ENCODE results near the gene ICAM1.

The ICAM1 gene

DNA sequence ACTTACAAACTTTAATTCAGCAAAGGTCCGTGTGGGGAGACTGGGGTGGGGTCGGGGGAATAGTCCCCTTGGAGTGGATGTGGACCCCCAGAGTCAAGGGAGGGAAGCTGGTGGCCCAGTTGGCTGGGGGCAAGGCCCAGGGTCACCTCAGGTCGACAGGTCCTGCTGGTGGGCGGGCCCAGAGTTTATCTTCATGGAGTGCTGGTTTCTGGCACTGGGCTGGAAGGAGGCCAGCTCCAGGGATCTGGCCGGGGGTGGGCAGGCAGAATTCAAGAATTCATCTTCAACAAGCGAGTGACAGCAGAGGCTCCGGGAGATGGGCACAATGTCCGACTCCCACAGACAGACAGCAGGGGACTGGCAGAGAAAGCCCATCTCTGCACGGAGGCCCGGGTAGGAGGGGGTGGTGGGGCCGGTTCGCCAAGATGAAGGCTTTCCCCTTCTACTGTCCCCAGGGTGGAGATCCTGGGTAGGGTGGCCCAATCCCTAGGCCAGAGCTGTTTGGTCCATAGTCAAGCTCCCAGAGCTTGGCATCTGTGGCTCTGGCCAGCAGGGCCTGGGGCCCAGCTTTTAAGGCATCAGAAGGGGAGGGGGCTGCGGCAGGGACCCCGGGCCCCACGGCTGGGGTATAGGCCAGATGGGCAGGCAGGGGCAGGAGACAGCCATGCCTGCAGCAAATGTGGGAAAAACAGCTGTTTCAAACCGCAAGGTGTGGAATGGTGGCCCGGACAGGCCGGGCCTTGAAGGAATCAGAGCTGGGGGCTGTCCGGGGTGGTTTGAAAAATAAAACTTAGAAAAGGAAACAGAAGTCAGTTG lies 45.5 kb downstream of the ICAM1 start:
- peak overlapping the region; percentile 90 for H3K4me3 ChIP-seq (ENCODE audit: low read length)
- no peak for DNase-seq (ENCODE audit: low read depth, low spot score)

DNA sequence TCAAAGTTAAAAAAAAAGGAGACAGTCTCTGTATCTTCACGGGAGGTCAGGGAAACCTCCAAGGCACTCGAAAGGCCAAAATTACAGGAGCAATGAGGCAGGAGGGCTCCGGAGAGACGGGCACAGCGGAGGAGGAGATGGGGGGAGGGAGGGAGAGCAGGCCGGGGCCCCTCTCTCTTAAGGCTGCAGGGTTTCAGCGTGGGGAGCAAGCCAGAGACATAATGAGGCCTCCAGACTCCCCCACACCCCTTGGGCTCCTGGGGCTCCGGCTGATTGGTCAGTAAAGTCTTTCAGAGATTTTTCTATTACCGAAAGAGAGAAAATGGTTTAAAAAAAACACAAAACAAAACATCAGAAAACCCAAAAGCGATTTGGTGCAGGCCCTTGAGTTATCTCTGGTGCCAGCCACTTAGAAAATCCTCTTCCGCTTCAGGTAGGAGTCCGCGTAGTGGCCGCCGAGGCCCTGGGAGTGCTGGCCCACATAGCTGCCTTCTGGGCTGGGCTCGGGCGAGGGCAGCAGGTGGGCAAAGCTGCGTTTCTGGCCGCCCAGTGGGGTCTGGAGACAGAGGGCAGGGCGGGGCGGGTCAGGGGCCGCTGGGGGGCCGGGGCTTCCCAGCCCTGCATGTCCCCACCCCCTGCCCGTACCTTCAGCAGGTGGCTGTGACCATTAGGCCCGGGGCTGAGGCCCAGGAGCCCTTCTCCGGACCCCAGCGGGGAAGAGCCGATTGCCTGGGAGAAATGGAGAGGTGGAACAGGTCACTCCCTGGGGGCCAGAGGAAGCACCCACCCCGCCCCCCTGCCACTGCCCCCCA lies 46.3 kb downstream of the ICAM1 start:
- no peak for DNase-seq (ENCODE audit: low read depth, low spot score)
- no peak overlapping the region for H3K4me3 ChIP-seq (ENCODE audit: low read length)

DNA sequence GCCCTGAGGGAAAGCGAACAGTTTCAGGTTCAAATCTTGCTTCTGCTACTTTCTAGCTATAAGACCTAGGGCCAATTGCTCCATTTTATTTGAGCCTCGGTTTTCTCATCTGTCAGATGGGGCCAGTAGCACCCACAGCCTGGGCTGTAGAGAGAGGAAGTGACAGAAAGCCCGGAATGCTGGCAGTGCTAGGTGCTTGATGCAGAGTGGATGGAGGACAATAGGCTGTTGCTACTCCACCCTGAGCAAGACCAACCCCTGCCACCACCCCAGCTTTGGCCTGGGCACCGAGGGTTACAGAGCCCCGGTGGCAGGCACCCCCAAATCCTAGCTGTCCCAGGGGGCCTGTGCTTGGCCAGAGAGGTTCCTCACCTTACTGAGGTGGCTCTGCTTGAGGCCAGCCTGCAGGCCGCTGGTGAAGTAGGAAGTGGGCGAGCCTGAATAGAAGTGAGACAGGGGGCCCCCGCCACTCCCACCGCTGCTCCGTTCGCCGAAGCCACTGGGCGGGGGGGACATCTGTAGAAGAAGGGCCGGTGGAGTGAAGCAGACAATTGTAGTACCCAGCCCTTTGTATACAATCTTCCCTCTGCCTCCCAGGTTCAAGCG lies 47.0 kb downstream of the ICAM1 start:
- DNase-seq (ENCODE audit: low read depth, low spot score): no peak
- no peak overlapping the region for H3K4me3 ChIP-seq (ENCODE audit: low read length)

DNA sequence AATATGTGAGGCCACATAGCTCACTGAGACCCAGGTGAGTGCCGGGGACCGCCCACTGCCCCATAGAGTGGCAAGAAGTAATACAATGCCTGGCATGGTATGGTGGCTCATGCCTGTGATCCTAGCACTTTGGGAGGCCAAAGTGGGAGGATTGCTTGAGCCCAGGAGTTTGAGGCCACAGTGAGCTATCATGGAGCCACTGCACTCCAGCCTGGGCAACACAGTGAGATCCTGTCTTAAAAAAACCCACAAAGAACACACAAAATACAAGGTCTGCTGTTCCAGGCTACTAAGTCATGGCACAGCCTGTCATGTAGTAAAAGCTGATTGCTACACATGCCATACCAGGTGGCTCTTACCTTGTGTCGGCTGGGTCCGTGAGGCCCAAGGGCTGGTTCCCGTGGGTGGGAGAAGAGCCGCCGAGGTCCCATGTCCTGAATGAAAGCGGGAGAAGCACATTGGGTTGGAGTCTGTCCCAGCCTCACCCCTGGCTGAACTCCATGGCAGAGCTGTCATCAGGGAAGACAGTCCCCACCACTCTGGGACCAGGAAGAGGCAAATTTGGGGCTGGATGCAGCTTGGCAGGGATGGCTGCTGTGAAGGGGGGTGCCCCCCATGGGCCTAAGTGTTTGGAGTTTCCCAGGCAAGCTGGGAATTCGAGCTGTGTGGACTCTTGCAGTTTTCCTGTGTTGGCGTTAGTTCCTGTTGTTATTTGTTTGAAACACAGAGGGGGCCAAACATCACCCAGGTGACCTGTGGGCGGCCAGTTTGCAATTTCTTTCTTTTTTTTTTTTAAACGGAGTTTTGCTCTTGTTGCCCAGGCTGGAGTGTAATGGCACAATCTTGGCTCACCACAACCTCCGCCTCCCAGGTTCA lies 48.1 kb downstream of the ICAM1 start:
- no peak overlapping the region for H3K4me3 ChIP-seq (ENCODE audit: low read length)
- no peak for DNase-seq (ENCODE audit: low read depth, low spot score)

DNA sequence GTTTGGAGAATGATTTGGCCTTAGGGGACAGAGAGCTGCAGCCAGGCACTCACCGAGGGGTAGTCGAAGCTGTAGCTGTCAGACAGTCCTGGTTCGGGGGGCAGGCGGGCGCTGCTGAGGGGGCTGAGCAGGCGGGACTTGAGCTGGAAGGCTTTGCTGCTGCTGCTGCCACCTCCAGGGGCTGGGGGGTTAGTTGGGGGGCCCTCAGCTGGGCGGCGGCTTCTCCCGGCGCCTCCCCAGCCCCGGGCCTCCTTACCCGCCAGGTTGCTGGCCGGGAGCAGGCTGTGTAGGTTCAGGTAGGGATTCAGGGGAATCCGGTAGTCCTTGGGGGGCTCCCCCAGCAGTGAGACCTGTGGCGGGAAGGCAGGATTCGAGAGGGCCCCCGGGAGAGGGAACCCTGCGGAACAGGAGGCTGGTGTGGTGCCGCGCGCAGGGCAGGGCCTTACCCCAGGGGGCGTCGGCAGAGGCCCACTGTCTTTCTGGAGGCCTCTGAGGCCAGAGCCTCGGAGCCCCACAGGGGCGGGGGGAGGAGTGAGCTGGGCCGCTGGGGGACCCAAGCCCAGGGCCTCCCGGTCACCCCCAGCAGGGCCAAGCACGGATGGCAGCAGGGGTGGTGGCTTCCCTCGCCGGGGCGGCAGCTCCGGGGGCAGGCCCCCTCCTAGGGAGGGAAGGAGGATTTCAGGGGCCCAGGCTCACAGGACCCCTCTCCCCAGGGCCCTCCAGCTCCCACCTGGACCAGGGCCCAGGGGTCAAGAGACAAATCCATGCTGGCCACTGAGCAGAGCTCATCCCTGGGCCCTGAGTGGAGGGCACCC lies 49.9 kb downstream of the ICAM1 start:
- no peak overlapping the region for H3K4me3 ChIP-seq (ENCODE audit: low read length)
- DNase-seq (ENCODE audit: low read depth, low spot score): no peak

DNA sequence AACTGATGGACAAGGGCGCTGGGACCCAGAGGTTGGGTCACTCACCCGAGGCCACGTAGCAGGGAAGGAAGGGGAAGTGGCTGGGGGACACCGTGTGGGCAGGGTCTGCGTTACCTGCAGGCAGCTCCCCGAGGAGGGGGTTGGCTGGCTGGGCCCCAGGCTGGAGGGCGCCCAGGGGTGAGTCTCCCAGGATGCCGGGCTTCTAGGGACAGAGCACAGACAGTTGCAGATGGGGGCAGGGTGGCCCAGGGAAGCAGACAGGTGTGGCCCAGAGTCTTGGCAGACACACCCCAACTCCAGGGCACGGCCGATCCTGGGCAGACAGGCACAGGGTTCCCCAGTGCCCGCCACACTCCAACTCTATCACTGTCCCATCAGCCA lies 50.5 kb downstream of the ICAM1 start:
- no peak for DNase-seq (ENCODE audit: low read depth, low spot score)
- H3K4me3 ChIP-seq (ENCODE audit: low read length): no peak overlapping the region

DNA sequence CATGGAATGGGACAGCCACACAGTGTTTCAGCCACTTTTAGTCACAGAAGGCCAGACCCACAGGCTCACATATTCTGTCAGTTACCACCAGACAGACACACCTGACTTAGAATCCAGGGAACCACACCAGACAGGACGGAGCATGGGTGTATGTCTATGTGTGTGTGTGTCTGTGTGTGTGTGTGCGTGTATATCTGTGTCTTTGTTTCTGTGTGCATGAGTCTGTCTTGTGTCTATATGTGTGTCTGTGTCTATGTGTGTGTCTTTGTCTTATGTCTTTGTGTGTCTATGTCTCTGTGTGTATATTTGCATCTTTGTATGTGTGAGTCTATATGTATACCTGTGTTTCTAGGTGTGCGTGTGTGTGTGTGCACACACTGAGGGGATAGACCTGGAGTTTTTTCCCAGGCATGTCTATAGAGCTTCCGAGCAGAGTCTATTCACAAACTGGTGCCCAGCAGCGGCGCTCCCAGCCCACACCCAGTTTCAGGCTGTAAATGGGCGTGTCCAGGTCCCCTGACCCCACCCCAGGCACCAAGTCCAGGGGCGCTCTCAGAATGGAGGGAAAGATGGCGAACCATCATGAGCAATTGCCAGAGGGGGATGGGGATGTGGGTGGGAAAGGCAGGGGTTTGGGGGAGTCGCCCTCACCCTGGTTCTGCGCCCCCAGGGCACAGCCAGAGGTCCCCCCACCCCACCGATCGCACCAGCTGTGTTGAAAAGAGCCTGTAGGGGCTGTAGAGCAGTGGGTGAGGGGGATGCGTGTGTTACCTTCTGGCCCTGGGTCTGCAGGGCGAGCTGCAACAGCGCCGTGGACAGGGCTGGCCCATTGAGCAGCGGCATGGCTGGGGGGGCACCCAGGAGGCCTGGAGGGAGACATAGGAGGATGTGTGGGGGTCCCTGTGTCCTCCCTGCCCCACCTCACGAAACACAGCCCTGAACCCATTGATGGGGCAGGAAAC lies 51.2 kb downstream of the ICAM1 start:
- no peak for DNase-seq (ENCODE audit: low read depth, low spot score)
- no peak overlapping the region for H3K4me3 ChIP-seq (ENCODE audit: low read length)

DNA sequence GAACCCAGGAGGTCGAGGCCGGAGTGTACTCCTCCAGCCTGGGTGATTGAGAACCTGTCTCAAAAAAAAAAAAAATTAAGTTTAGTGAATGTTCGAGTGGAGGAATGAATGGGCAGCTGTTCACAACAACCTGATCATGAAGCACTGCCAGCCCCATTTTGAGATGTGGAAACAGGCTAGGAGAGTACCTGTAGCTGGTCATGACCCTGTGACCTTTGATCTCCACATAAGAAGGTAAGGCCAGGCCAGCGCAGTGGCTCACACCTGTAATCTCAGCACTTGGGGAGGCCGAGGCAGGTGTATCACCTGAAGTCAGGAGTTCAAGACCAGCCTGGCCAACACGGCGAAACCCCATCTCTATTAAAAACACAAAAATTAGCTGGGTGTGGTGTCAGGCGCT lies 54.8 kb downstream of the ICAM1 start:
- no peak for DNase-seq (ENCODE audit: low read depth, low spot score)

DNA sequence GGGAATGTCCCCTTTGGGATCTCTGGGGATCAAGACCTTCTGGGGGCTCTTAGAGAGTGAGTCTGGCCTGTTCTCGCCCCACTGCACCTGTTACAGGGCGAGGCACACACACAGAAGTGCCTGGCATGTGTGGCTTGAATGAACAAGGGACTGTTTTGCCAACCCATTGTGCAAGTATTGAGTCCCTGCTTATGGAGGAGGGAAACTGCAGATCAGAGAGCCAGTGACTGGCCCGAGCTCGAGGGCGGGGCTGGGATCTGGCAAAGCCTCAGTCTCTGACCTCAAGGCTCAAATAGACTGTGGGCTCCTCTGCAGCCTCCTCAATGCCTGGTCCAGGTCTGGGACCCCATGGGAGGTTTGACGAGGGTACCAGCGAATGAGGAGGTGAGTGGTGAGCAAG lies 56.9 kb downstream of the ICAM1 start:
- no peak overlapping the region for H3K4me3 ChIP-seq (ENCODE audit: low read length)
- no peak for DNase-seq (ENCODE audit: low read depth, low spot score)

More for the DNA sequence above, 54.8 kb downstream of the ICAM1 start:
- H3K4me3 ChIP-seq (ENCODE audit: low read length): no peak overlapping the region

DNA sequence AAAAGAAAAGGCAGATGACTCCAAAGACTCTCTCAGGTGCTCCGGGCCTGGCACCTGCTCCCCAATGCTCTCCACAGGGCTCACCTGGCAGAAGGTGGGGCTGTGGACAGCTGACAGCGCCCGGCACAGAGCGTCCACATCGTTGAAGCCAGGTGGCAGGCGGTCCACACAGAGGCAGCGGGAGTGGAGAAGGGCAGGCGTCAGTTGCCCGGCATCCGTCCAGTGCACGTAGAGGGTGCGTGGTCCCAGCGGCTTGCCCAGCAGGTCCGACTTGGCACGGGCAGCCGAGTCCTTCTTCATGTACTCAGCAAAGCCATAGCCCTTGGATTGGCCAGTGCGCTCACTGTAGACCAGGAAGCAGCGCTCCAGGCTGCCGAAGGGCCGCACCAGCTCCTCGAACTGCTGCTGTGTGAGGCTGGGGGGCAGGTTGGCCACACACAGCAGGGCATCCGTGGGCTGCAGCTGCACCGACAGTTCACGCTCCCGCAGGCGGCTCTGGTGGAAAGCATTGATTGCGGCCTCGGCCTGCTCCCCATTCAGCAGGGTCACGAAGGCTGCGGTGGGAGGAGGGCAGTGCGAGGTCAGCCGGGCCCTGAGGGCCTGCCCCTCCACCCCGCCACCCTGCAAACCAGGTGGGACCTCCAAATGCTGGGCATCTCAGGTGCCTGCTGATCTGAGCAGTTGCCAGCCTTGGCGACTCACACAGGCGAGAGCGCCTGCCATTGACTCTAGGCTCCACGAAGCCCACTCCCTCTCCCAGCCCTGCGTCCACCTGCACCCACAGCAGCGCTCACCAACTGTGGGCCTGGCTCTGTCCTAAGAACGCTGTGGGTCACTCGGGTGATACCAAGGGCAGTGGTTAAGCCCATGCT lies 57.9 kb downstream of the ICAM1 start:
- no peak for DNase-seq (ENCODE audit: low read depth, low spot score)
- no peak overlapping the region for H3K4me3 ChIP-seq (ENCODE audit: low read length)

DNA sequence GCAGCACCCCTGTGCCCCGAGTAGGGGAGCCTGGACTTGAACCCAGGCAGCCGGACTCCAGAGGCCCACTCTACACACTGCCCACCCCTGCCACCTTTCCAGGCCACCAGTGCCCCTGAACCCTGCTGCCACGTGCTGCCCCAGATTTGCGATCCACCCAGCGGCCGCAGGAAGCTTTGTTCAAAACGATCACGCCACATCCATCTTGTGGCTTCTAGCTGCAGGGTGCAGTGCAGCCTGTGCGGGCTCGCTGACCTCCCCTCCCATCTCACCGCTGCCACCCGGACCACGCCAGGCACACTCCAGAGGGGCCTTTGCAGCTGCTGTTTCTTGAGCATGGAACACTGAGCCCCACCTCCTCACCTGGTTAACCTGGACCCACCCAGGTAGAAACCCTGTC lies 58.6 kb downstream of the ICAM1 start:
- DNase-seq (ENCODE audit: low read depth, low spot score): no peak
- H3K4me3 ChIP-seq (ENCODE audit: low read length): no peak overlapping the region

DNA sequence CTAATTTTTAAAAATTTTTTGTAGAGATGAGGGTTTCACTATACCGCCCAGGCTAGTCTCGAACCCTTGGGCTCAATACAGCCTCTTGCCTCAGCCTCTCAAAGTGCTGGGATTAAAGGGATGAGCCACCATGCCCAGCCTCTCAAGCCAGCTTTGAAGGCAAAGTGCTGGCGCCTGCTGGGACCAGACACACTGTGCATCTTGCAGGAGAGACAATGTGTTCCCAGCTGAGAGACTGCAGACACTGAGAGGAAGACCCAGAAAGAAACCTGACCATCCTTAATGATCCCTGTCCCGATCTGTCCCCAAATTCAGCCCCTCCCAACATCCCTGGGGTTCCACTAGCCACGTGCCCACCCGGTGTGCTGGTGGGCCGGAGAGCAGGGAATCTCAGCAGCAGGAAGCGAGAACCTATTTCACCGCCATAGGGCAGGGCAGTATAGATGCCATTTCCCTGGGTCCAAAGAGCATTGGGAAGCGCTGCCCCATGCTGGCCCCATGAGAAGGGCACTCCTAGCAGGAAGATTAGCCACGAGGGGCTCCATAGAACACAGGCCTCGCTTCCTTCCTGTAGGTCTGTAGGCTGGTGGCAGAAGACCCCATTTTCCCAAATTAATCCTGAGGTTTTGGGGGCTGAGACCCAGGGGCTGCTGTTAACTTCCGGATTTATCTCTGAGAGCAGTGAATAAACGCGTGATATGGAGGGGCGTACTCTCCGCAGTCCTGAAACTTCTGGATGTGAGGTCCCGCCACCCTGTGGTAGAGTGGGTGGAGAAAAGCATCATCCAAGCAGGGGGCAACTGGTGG lies 61.4 kb downstream of the ICAM1 start:
- peak overlapping the region; percentile 91 for H3K4me3 ChIP-seq (ENCODE audit: low read length)
- DNase-seq (ENCODE audit: low read depth, low spot score): no peak

DNA sequence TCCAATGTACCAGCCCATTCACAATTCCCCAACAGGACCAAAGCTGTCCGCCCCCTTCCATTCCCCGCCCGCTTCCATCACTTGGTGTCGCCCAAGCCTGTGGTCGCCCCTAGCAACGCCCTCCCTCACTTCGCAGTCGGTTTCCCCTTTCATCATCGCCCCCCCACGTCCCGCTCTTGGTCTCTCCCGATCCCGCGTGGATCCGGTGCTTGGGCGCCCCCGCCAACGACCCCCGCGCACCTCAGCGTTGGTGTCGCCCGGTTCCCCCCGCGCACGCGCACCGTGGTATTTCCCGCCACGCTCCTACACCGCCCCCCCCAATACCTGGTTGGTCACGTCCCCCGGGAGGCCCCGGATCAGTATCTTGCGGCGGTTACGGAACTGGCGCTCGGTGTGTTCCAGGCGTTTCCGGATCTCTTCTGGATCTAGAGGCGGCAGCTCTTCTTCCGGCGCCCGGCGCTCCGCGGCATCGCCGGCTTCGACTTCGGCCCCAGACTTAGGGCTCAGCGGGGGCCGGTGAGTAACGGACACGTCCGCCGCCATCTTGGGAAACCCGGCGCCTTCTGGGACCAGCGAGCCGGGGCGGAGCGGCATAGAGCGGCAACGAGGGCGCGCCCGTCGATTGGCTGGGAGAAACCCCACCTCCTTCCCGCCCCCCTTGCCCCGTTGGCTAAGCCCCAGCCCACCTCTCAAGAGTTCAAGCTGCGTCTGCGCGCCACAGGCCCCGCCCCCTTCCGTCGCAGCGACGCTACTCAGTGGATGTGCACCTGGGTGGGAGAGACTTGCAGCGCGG lies 62.2 kb downstream of the ICAM1 start, which contains the start of gene RAVER1:
RAVER1 (minus strand) TSS at position 565 of the 793 bp plus-strand sequence; CDS start at position 543, 22 bp downstream.
- DNase-seq (ENCODE audit: low read depth, low spot score): peak; percentile 97
- H3K4me3 ChIP-seq (ENCODE audit: low read length): peak within 1 kb of the TSS; percentile 91

DNA sequence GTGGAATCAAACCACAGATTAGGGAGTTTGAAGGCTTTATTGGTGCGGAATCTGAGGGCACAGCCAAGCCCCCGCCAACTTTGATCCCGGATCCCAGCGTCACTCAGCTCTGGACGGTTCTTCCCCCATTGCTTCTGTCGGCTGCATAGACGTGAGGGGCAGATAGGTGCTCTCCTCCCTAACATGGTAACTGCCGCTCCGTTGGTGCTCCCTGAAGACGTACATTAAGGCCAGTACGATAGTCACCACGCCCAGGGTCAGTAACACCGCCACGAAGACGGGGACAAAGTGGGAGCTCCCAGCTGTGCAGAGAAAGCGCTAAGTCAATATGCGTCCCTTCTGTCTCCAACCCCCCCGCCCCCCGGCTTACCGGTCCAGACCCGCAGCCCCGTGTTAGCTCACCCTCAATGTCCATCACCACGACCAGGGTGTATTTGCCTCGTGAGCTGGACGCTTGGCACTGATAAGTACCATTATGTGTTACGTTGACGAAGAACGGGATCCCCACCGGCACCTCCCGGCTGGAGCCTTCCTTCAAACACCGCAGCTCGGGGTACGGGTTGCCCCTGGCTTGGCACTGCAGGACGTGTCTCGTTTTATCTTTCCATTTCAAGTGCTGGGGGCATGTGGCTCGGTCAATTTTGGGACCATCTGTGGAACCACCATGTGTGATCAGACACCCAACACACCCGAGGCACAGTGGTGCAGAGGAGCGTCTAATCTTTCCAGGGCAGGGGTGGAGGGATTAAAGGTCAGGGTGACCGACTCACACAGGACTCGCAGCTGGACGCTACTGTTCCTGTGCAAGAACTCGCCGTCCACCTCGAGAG lies 63.1 kb downstream of the ICAM1 start:
- peak overlapping the region; percentile 91 for H3K4me3 ChIP-seq (ENCODE audit: low read length)
- DNase-seq (ENCODE audit: low read depth, low spot score): no peak

All from Jurkat, Clone E6-1 (cell line).